Cortex of kidney (tissue), 1 donor: ENCODE data around the gene ASAP2.

Experiments used
- DNase-seq: peaks from one replicate; lab custom pipeline; 2025; lab: John Stamatoyannopoulos, UW

The ASAP2 gene

DNA sequence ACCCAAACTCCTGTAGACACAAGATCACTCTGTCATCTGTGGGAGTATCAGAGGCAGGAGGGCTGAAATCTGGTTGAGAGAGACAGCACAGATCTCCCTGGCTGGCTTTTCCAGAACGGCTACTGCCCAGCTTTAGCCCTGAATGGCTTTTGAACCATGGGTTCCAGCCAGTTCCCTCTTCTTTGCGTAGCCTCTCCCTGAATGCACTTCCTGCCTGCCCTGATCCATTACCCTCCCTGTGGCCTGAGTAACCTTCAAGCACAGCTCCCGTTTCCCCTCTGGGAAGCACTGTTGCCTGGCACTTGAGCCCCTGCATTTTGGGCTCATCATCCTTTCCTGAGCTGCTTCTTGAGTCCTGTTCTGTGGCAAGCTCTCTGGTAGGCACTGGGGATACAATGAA is 68.8 kb downstream of the ASAP2 start:
- DNase-seq, result no peak

DNA sequence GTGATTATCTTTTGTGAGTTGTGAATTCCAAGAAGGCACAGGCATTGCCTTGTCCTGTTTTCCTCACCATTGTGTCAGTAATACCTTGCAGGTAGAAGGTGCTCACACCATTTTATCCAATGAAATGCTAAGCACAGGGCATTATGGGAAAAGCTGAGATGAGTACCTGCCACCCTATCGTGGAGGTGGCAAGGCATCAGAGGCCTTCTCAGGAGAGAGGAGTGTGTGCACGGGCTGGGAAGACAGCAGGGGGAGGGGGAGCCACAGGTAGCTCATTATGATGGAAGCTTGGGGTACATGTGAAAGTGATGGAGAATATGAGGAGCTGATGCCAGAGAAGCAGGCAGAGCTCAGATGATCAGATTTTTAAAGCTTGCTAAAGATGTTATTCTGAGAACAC is 69.5 kb downstream of the ASAP2 start:
- no peak for DNase-seq

DNA sequence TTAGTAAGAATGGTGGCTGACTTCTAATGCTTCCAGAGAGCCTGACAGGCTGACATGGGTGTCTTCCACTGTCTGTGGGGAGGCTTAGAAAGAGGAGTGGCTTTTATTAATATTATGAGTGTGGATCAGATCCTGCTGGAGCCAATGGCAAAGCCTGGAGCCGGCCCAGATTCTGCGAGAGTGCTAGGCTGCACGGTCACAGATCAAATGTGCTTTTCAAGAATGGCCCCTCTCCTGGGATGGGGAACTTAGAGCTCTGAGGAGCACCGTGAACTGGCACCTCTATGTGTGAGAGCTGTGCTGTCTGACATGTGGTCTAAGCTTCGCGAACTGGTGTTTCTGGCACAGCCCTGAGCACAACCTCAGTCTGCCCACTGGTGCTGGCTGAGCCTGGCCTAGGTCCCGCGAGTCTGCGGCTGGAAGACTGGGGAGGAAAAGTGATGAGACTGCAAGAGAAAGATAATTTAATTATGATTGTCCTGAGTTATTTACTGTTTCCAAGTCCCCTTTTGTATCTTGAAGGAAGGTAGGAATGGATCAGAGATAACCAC is 70.4 kb downstream of the ASAP2 start:
- DNase-seq, result no peak

DNA sequence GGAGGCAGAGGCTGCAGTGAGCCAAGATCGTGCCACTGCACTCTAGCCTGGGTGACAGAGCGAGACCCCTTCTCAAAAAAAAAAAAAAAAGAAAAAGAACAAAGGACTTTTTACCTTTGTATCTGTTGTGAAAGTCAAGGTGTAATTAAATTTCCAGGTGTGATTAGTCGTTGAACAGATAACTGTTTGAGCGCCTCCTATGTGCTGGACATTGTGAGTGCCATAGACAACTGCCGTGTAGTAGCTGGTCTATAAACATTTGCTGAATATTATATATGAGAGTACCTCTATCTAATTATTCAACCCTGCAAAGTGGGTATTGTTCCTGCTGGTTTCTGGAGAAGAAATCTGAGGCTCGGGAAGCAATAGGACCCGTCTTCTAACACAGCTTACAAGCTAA is 71.8 kb downstream of the ASAP2 start:
- no peak for DNase-seq

DNA sequence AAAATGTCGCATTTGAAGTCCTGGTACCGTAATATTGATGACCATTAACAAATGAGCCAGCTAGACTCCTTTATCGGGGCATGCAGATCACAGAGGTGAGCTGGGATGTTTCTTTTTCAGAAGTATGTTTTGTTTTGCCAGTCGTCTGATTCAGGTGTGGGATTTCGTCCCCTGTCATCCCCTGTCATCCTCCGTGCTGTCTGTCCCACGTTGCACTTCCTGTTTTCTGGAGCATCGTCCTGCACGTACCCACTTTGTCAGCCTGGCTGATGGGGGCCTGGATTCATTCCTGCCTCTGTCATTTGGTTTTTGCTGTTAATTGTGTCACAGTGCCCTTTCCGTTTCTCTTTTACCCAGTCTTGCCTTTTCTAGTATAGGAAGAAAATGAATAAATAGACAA is 72.8 kb downstream of the ASAP2 start:
- DNase-seq, result no peak

DNA sequence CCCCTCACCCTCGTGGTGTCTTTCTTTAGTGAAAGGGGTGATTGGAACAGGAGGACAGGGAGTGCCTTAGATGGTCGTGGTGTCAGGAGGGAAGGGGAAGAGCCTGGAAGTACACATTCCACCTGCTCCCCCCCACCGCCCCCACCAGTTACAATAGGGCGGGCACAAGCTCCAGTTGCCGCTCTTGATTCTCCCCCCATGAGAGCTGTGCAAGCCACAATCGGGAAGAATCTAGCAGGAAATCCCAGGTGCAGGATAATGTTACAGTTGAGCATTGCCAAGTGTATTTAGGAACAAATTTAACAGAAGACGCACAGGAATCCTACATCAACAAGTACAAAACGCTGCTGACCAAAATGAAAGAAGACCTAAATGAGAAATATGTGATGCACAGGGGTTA is 73.6 kb downstream of the ASAP2 start:
- no peak for DNase-seq

DNA sequence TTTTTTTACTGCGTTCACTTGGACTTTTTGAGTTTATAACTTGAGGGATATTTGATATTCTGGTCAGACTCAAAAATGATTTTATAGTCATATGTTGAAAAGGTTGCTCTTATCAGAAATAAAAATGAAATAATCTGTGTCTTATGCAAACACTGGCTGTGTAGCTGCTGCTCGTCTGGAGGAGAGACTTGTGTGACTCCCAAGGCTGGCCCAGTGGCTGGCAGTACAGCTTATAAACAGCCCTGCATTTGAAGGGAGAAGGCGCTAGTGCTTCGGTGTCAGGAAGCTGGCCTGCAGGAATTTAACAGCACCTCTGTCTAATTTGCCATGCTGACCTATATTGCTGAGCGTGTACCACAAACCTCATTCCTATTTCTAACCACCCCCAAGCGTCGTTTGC is 74.5 kb downstream of the ASAP2 start:
- DNase-seq, result no peak

DNA sequence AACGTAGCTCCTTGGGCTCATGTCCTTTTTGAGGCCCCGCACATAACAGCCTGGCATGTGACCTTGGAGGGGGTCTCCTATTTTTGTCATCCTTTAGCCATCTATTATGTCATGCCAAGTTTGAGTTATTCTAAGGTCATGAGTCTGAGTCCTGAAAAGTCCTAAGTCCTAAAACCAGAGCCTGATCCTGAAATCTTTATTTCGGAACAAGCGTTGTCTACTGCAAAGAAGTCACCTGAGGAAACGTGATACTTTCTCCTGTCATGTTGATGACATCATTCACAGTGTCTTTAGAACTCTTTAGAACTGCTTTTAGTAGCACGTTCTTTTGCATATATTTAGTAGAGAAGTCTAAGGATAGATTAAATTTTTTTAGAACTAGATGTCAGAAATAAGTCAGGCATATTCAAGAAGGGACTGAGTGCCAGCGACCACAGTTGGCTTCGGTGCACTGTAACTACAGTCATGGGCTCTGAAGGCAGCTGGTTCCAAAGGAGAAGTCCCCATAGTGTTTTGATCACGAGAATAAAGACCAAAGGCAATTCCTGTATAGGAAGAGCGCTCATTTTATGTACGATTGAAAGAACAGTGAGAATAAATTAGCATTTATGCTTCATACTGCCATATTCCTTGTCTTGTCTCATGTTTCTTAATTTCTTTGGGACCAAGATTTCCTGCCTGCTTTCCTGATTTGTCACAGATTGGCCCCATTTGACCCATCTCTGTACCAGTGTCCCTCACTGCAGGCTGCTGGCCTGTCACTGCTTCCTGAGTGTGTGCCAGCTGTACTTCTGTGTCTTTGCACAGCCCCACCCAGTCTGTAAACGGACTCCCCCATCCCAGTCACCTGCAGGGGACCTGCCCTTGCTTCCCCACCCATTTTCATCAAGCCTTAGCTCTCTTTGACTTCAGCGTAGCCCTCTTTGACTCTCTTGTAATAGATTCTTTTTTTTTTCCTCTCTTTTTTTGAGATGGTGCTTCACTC is 75.8 kb downstream of the ASAP2 start:
- no peak for DNase-seq

DNA sequence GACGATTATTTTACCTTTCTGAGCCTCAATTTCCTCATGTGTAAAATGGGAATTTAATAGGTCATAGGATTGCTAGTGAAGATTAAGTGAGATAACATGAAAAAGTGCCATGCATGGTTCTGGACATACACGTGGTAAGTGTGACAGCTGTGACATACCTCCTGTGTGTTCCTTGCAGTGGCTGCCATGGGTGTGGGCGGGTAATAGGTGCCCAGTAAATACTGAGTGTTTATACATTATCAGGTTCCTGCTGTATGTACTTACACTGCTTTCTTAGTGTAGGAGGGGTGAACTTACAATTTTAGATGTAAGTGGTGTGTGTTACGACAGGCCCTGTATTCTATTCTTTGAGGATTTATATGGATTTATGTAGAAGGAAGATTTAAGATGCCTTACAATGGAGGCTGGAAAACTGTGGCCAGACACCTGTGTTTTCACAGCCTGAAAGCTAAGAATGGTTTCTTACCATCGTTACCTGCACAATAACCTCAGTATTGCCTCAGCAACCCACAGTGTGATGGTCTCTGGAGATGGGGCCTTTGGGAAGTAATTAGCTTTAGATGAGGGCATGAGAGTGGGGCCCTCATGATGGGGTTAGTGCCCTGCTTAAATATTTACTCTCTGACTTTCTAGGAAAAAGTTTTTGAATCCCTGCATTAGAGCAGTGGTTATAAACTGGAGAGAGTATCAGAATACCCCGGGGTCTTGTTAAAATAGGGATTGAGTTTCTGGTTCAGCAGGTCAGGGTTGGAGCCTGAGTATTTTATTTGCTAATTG is 78.1 kb downstream of the ASAP2 start:
- no peak for DNase-seq

DNA sequence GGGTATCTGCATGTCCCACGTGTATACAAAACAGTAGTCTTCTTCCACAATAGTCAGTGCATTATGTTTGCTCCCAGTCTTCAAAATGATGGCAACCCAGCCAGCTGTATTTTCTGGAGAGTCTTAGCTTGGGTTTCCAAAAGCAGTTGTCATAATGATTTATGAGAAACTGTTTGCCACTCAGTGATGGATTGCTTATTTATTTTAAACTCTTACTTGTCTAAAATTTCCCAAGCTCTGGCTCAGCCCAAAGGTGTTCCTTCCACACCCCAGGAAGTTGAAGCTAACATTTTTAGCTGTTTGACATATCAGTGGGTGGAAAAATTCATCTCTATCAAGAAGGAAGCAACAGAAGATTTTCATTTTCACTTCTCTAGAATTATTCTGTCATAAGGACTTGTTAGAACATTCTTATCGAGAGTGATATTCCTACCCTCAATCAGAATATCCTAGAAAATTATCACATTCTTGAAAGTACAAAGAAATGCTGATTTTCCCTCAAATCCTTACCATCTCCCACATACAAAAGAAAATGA is 78.8 kb downstream of the ASAP2 start:
- no peak for DNase-seq

DNA sequence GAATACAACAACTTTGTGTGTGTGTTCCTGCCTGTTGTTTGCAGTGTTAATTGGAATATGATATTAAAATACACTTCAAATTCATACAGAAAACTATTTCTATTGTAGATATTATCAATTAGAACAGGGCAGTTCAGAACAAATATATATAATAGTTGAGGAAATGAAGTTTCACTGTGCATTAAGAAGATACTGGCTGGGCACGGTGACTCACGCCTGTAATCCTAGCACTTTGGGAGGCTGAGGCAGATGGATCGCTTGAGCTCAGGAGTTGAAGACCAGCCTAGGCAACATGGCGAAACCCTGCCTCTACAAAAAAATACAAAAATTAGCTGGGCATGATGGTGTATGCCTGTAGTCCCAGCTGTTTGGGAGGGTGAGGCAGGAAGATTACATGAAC is 79.3 kb downstream of the ASAP2 start:
- DNase-seq, result no peak

DNA sequence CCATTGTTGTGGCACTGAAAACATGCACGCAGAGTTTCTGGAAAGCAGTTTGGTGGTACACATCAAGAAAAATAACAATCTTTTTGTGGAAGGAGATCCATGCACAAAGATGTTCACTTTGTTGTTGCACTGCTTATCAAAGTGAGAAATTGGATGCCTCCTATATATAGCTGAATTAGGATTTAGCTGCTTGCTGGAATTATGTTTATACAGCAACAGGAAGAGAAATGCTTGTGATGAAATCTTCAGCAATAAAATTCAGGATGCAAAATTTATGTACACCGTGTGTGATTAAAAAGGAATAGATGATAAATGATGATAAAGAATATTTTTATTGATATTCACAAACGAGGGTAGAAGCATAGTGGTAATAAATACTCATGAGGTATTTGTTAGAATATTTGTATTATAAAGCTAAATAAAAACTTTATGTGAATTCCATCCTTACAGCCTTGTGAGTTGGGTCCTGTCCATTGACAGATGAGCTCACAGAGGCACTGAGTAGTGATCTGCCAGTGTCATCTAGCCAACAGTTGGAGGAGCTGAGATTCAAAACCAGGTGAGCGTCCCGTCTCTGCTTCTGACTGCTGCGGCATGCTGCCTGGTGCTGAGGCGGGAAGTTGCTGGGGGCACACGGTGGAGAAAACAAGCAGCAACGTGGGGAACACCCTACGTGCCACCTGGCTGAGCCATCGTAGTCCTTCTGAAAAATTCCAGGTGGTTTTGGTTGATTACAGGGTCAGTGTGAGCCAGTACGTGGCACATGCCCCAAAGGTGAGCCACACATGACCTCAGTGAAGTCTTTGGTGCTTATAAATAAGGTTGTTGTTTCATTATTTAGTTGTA is 80.2 kb downstream of the ASAP2 start:
- no peak for DNase-seq

DNA sequence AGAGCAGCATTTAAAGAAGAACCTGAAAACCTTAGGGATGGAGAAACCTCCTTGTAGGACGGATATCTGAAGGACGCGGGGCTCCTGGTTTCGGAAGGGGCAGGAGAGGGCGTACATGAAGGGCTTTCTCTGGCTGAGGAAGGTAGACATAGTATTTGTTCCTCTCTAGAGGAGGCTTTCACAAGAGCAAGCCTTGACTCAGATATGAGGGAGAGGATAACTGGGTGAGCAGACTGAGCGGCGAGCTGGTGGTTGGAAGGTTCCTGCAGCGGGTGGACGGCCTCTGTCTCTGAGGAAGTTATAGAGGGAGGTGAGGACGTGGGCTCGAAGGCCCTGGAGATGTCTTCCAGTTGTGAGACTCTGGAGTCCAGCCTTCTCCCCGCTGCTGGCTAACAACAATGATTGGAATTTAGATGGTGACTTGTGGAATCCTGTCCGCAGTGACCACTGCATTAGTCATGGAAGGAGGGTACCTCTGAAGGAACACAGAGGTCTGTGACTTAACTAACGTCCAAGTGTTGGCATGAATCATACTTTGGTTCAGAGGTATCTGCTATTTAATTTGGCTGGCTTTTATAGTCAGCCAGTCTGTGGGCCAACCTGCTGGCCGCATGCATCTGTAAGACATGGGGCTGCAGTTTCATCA is 80.9 kb downstream of the ASAP2 start:
- no peak for DNase-seq

DNA sequence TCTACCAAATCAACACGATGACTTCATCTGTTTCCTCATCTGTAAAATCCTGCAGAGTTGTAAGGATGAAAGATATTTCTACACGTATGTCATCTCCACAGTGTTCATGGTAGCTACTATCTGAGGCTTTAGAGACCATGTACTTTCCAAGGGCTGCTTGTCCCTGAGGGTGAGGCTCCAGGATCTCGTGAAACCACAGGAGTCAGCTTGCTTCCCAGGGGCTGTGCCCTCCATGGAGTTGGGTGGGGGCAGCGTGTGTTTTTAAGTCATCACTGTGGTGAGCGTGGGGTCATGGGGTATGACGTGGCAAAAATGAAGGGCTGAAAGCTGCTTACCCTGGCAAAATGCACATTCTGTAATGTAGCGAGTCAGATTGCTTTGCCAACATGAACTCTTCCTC is 81.6 kb downstream of the ASAP2 start:
- DNase-seq, result no peak

DNA sequence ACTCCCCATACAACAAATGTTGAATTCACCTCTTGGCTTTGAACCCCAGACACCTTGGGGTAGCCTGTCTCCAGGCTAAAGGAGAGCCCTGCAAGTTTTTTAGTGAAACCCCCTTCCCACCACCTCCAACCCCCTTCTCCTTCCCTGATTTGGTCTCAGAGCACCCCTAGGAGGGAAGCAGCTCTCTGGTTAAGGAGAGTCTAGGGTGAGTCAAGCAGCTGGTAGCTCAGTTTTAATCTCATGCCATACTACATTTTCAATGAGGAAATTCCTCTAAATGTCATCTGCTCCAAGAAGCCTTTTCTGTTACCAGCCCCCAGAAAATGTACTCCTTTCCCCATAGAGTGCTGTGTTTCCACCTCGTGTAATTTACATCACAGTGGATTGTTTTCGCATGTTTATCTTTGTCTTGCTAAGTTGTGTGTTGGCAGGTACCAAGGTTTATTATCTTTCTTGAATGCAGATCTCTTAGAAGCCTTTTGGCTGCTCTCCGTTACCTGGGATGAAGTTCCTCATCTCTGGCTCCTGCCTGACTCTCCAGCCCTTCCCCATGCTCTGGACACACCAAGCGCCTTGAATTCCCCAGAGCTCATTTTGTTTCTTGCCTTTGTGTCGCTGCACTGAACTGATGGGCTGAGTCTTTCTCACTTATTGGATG is 82.2 kb downstream of the ASAP2 start:
- DNase-seq, result no peak

DNA sequence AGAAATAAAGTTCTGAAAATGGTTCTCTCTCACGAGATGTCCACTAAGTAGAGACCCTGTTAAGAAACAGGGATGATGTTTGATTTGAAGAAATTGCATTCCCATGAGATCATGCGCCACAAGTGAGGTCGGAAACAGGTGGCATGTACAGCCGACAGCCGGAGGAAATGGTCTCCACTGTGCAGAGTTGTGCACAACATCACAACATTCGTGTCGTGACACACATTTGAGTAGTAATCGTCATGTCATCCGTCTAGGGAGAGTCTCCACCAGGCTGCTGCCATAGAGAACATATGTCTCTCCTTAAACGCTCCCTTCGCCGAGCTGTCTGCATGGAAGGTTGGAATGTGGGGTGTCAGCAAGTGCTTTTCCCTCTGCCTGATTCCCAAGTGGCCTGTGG is 84.7 kb downstream of the ASAP2 start:
- DNase-seq, result no peak

DNA sequence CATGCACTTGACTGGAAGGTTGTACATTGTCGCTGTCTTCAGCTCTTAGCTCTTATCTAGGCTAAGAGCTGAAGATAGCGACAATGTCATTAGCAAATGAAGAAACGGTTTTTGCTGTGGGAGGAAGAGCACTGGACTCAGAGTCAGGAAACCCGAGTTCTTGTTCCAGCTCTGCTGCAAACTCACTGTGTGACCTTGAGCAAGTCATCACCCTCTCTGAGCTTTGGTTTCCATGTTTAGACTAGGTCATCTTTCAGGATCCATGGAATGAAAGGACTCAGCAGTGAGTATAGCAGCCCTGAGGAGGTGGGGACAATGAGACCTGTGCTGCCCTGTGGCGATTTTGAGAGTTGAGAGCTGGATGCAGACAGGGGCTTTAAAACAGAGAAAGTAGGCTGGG is 85.3 kb downstream of the ASAP2 start:
- no peak for DNase-seq

DNA sequence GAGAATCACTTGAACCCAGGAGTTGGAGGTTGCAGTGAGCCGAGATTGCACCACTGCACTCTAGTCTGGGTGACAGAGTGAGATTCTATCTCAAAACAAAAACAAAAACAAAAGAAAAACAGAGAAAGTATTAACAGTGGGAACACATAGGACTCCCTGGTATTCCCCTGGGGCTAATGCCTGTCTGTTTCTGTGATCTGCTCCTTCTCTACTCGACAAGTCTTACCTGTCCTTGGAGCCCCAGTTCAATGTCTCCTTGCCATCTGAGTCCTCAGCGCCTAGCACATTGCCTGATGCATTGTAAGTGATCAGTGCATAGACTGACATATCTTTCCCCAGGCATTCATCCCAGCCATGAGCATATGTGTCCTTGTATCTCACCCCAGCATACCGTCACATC is 85.8 kb downstream of the ASAP2 start:
- DNase-seq, result no peak

DNA sequence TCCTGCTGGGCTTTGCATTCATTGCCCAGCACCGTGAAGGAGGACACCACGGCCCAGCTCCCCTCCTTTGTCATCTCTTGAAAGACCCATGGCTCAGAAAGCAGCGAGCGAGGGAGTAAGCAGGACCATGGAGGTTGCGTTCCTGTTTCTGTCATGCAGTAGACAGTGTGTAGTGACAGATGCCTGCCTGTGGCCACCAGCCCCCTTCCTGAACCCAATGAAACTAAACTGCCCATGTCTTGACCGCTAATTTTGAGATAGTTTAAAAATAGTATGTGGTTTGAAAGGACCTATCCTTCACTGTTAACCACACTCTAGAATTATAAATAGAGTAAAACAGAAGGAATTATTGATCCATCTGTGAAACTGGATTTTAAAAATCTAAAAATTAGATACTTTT is 88.2 kb downstream of the ASAP2 start:
- no peak for DNase-seq

DNA sequence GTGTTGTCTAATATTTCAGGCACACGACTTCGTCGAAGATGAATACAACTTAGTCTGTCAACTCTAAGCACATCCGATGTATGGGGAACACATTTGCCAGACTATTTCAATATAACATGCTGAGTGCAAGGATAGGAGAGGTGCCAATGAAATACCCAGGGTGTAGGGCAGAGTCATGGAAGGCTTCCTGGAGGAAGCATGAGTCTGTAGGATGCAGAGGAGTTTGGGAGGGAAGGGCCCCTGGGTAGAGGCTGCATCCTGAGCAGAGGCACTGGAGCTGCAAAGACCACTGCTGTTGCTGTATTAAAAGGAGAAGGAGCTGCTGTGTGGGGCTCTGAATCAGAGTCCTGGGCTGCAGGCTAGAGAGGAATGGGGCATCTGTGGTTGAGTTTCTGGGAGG is 89.9 kb downstream of the ASAP2 start:
- no peak for DNase-seq

DNA sequence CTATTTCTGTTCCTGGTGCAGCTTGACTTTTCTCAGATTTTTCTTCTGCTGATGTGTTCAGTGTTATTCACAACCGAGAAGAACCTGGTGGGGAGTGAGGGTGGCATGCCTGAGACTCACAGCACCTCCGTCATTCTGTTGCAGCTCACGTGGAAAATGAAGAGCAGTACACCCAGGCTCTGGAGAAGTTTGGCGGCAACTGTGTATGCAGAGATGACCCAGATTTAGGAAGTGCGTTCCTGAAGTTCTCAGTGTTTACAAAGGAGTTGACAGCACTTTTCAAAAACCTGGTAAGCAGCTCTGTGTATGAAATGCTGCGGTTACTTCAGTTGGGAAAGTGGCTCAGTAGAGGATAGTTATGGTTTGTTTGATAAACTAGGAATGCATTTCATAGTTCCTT is 90.5 kb downstream of the ASAP2 start:
- no peak for DNase-seq
